ENCODE measurements around the gene NTM.

Gene NTM

DNA sequence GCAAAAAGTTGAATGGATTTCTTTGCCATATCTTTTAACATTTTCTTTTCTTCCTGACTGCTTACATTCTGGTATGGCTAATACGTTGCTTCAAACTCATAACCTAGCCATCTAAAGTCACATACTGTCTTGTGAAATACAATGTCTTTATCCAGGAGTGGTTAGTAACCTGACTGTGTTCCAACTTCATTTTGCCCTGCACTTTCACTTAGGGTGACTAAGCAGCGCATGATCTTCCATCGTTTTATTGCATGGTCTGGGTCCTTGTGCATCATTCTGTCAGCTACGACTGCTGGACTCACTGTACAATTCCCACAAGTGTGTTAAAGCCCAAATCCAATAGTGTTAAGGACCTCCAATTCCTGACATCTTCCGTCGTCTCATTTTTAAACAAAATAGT, 403.2 kb downstream of the NTM start:
- no peaks in the 10 kb centered on the region for H3K9me3 ChIP-seq (ENCODE audit: control insufficient read depth, low read length)
- H3K36me3 ChIP-seq (ENCODE audit: control insufficient read depth, insufficient read depth, low read length): no peaks in the 10 kb centered on the region
- H3K27me3 ChIP-seq (replicated peaks; ENCODE audit: control insufficient read depth, insufficient read depth, low read length, poor library complexity, severe bottlenecking): no peaks in the 10 kb centered on the region
- no peak overlapping the region for H3K27ac ChIP-seq (ENCODE audit: insufficient read depth, low read length, poor library complexity, severe bottlenecking)
- DNase-seq: no peak
- H3K4me1 ChIP-seq (ENCODE audit: control insufficient read depth, insufficient read depth, low read length, poor library complexity, severe bottlenecking): no peaks in the 10 kb centered on the region
- no peak overlapping the region for H3K4me3 ChIP-seq (ENCODE audit: insufficient read depth, low read depth, low read length, poor library complexity, severe bottlenecking)

GRCh38 chr11:131776211-131776610, 405.8 kb downstream of the NTM start:
- H3K4me1 ChIP-seq (ENCODE audit: control insufficient read depth, insufficient read depth, low read length, poor library complexity, severe bottlenecking): no peaks in the 10 kb centered on the region
- no peak overlapping the region for H3K4me3 ChIP-seq (ENCODE audit: insufficient read depth, low read depth, low read length, poor library complexity, severe bottlenecking)
- no peaks in the 10 kb centered on the region for H3K27me3 ChIP-seq (replicated peaks; ENCODE audit: control insufficient read depth, insufficient read depth, low read length, poor library complexity, severe bottlenecking)
- no peaks in the 10 kb centered on the region for H3K36me3 ChIP-seq (ENCODE audit: control insufficient read depth, insufficient read depth, low read length)
- no peak for DNase-seq
- no peaks in the 10 kb centered on the region for H3K9me3 ChIP-seq (ENCODE audit: control insufficient read depth, low read length)
- no peak overlapping the region for H3K27ac ChIP-seq (ENCODE audit: insufficient read depth, low read length, poor library complexity, severe bottlenecking)

- H3K27me3 ChIP-seq (replicated peaks; ENCODE audit: control insufficient read depth, insufficient read depth, low read length, poor library complexity, severe bottlenecking): no peaks in the 10 kb centered on the region
- H3K4me1 ChIP-seq (ENCODE audit: control insufficient read depth, insufficient read depth, low read length, poor library complexity, severe bottlenecking): no peaks in the 10 kb centered on the region
- no peak for DNase-seq
- H3K27ac ChIP-seq (ENCODE audit: insufficient read depth, low read length, poor library complexity, severe bottlenecking): no peak overlapping the region
- no peaks in the 10 kb centered on the region for H3K36me3 ChIP-seq (ENCODE audit: control insufficient read depth, insufficient read depth, low read length)
- no peak overlapping the region for H3K4me3 ChIP-seq (ENCODE audit: insufficient read depth, low read depth, low read length, poor library complexity, severe bottlenecking)
- H3K9me3 ChIP-seq (ENCODE audit: control insufficient read depth, low read length): no peaks in the 10 kb centered on the region
These were observed 415.4 kb downstream of the NTM start for GRCh38 chr11:131785801-131786200.

GRCh38 chr11:131787119-131787518, 416.7 kb downstream of the NTM start:
- Histone ChIP-seq H3K27ac (ENCODE audit: insufficient read depth, low read length, poor library complexity, severe bottlenecking) (no peak overlapping the region), H3K4me1 (ENCODE audit: control insufficient read depth, insufficient read depth, low read length, poor library complexity, severe bottlenecking) (no peaks in the 10 kb centered on the region), H3K27me3 (replicated peaks; ENCODE audit: control insufficient read depth, insufficient read depth, low read length, poor library complexity, severe bottlenecking) (no peaks in the 10 kb centered on the region), H3K4me3 (ENCODE audit: insufficient read depth, low read depth, low read length, poor library complexity, severe bottlenecking) (no peak overlapping the region), H3K9me3 (ENCODE audit: control insufficient read depth, low read length) (no peaks in the 10 kb centered on the region), H3K36me3 (ENCODE audit: control insufficient read depth, insufficient read depth, low read length) (no peaks in the 10 kb centered on the region)
- no peak for DNase-seq

GRCh38 chr11:131790586-131790985, 420.2 kb downstream of the NTM start:
- Histone ChIP-seq H3K9me3 (ENCODE audit: control insufficient read depth, low read length) (no peaks in the 10 kb centered on the region), H3K36me3 (ENCODE audit: control insufficient read depth, insufficient read depth, low read length) (no peaks in the 10 kb centered on the region), H3K4me1 (ENCODE audit: control insufficient read depth, insufficient read depth, low read length, poor library complexity, severe bottlenecking) (no peaks in the 10 kb centered on the region), H3K4me3 (ENCODE audit: insufficient read depth, low read depth, low read length, poor library complexity, severe bottlenecking) (no peak overlapping the region), H3K27me3 (replicated peaks; ENCODE audit: control insufficient read depth, insufficient read depth, low read length, poor library complexity, severe bottlenecking) (no peaks in the 10 kb centered on the region), H3K27ac (ENCODE audit: insufficient read depth, low read length, poor library complexity, severe bottlenecking) (no peak overlapping the region)
- no peak for DNase-seq

GRCh38 chr11:131792243-131792642, 421.8 kb downstream of the NTM start:
- Histone ChIP-seq H3K27me3 (replicated peaks; ENCODE audit: control insufficient read depth, insufficient read depth, low read length, poor library complexity, severe bottlenecking) (no peaks in the 10 kb centered on the region), H3K4me1 (ENCODE audit: control insufficient read depth, insufficient read depth, low read length, poor library complexity, severe bottlenecking) (no peaks in the 10 kb centered on the region), H3K36me3 (ENCODE audit: control insufficient read depth, insufficient read depth, low read length) (no peaks in the 10 kb centered on the region), H3K27ac (ENCODE audit: insufficient read depth, low read length, poor library complexity, severe bottlenecking) (no peak overlapping the region), H3K4me3 (ENCODE audit: insufficient read depth, low read depth, low read length, poor library complexity, severe bottlenecking) (no peak overlapping the region), H3K9me3 (ENCODE audit: control insufficient read depth, low read length) (no peaks in the 10 kb centered on the region)
- DNase-seq: no peak

GRCh38 chr11:131796089-131796488, 425.7 kb downstream of the NTM start:
- no peaks in the 10 kb centered on the region for H3K27me3 ChIP-seq (replicated peaks; ENCODE audit: control insufficient read depth, insufficient read depth, low read length, poor library complexity, severe bottlenecking)
- no peaks in the 10 kb centered on the region for H3K4me1 ChIP-seq (ENCODE audit: control insufficient read depth, insufficient read depth, low read length, poor library complexity, severe bottlenecking)
- no peak overlapping the region for H3K27ac ChIP-seq (ENCODE audit: insufficient read depth, low read length, poor library complexity, severe bottlenecking)
- no peak for DNase-seq
- no peaks in the 10 kb centered on the region for H3K9me3 ChIP-seq (ENCODE audit: control insufficient read depth, low read length)
- H3K36me3 ChIP-seq (ENCODE audit: control insufficient read depth, insufficient read depth, low read length): no peaks in the 10 kb centered on the region
- H3K4me3 ChIP-seq (ENCODE audit: insufficient read depth, low read depth, low read length, poor library complexity, severe bottlenecking): no peak overlapping the region

- H3K36me3 ChIP-seq (ENCODE audit: control insufficient read depth, insufficient read depth, low read length): no peaks in the 10 kb centered on the region
- H3K27me3 ChIP-seq (replicated peaks; ENCODE audit: control insufficient read depth, insufficient read depth, low read length, poor library complexity, severe bottlenecking): no peaks in the 10 kb centered on the region
- H3K9me3 ChIP-seq (ENCODE audit: control insufficient read depth, low read length): no peaks in the 10 kb centered on the region
- H3K4me3 ChIP-seq (ENCODE audit: insufficient read depth, low read depth, low read length, poor library complexity, severe bottlenecking): no peak overlapping the region
- DNase-seq: no peak
- no peaks in the 10 kb centered on the region for H3K4me1 ChIP-seq (ENCODE audit: control insufficient read depth, insufficient read depth, low read length, poor library complexity, severe bottlenecking)
- no peak overlapping the region for H3K27ac ChIP-seq (ENCODE audit: insufficient read depth, low read length, poor library complexity, severe bottlenecking)
These were observed 426.1 kb downstream of the NTM start for GRCh38 chr11:131796541-131796940.

GRCh38 chr11:131800452-131800851, 430.0 kb downstream of the NTM start:
- no peak for DNase-seq
- H3K36me3 ChIP-seq (ENCODE audit: control insufficient read depth, insufficient read depth, low read length): no peaks in the 10 kb centered on the region
- no peaks in the 10 kb centered on the region for H3K9me3 ChIP-seq (ENCODE audit: control insufficient read depth, low read length)
- no peaks in the 10 kb centered on the region for H3K4me1 ChIP-seq (ENCODE audit: control insufficient read depth, insufficient read depth, low read length, poor library complexity, severe bottlenecking)
- no peak overlapping the region for H3K27ac ChIP-seq (ENCODE audit: insufficient read depth, low read length, poor library complexity, severe bottlenecking)
- no peak overlapping the region for H3K4me3 ChIP-seq (ENCODE audit: insufficient read depth, low read depth, low read length, poor library complexity, severe bottlenecking)
- H3K27me3 ChIP-seq (replicated peaks; ENCODE audit: control insufficient read depth, insufficient read depth, low read length, poor library complexity, severe bottlenecking): no peaks in the 10 kb centered on the region

GRCh38 chr11:131802440-131803115, 432.2 kb downstream of the NTM start:
- H3K36me3 ChIP-seq (ENCODE audit: control insufficient read depth, insufficient read depth, low read length): no peaks in the 10 kb centered on the region
- H3K4me3 ChIP-seq (ENCODE audit: insufficient read depth, low read depth, low read length, poor library complexity, severe bottlenecking): no peak overlapping the region
- H3K27ac ChIP-seq (ENCODE audit: insufficient read depth, low read length, poor library complexity, severe bottlenecking): no peak overlapping the region
- H3K4me1 ChIP-seq (ENCODE audit: control insufficient read depth, insufficient read depth, low read length, poor library complexity, severe bottlenecking): no peaks in the 10 kb centered on the region
- no peak for DNase-seq
- no peaks in the 10 kb centered on the region for H3K27me3 ChIP-seq (replicated peaks; ENCODE audit: control insufficient read depth, insufficient read depth, low read length, poor library complexity, severe bottlenecking)
- no peaks in the 10 kb centered on the region for H3K9me3 ChIP-seq (ENCODE audit: control insufficient read depth, low read length)

Measured in effector memory CD4-positive, alpha-beta T cell (primary cell).